GM23338 (cell line): Measurements from ENCODE around the gene GNAI1. TPM values are rescaled to one million over a fixed set of nuclear protein-coding genes. Genes with fewer than 3 reads are reported as not detected.

Experiments
- ATAC-seq: fragments of 200-7000 bp; cut with Tn5 transposase; 3 replicates; pipeline ENCODE4 v1.9.1; 2020
- DNase-seq: peaks from one replicate; pipeline ENCODE4 v3.0.0-alpha.2; 2015; ENCODE audit warnings: low spot score
- H2AFZ ChIP-seq: fragments of 200-600 bp; sonication (generic); 2 replicates; pipeline ENCODE4 v1.8.0; 2016; ENCODE audit warnings: antibody characterized with exemption, mild to moderate bottlenecking, moderate library complexity
- H3F3A ChIP-seq: fragments of 200-600 bp; sonication (generic); replicated peaks from 2 replicates; pipeline ENCODE4 v1.8.0; 2017; ENCODE audit warnings: antibody characterized with exemption, mixed run types, low read depth
- H3K27ac ChIP-seq: fragments of 200-600 bp; sonication (generic); 2 replicates; pipeline ENCODE4 v1.6.1; 2016; ENCODE audit warnings: low read depth
- H3K27me3 ChIP-seq: fragments of 200-600 bp; sonication (generic); 2 replicates; pipeline ENCODE4 v1.8.0; 2016; ENCODE audit warnings: mild to moderate bottlenecking, mixed run types, moderate library complexity; ENCODE audit not compliant: insufficient read depth
- H3K36me3 ChIP-seq: fragments of 200-600 bp; sonication (generic); 2 replicates; pipeline ENCODE4 v1.8.0; 2016; ENCODE audit warnings: mild to moderate bottlenecking; ENCODE audit not compliant: insufficient read depth
- H3K4me1 ChIP-seq: fragments of 200-600 bp; sonication (generic); 2 replicates; pipeline ENCODE4 v1.8.0; 2016; ENCODE audit warnings: mild to moderate bottlenecking, moderate library complexity; ENCODE audit not compliant: insufficient read depth
- H3K4me2 ChIP-seq: fragments of 200-600 bp; sonication (generic); 2 replicates; pipeline ENCODE4 v1.7.1; 2017; ENCODE audit warnings: mixed run types
- H3K4me3 ChIP-seq: fragments of 200-600 bp; sonication (generic); 2 replicates; pipeline ENCODE4 v1.6.1; 2016; ENCODE audit warnings: mixed run types
- H3K79me2 ChIP-seq: fragments of 200-600 bp; sonication (generic); replicated peaks from 2 replicates; pipeline ENCODE4 v1.8.0; 2017; ENCODE audit warnings: mild to moderate bottlenecking; ENCODE audit not compliant: insufficient read depth
- H3K9me2 ChIP-seq: fragments of 200-600 bp; sonication (generic); 2 replicates; pipeline ENCODE4 v1.8.0; 2017; ENCODE audit not compliant: insufficient read depth
- H4K20me1 ChIP-seq: fragments of 200-600 bp; sonication (generic); replicated peaks from 2 replicates; pipeline ENCODE4 v1.8.0; 2017; ENCODE audit warnings: mild to moderate bottlenecking; ENCODE audit not compliant: insufficient read depth
- H3K27ac Mint-ChIP-seq: 2 replicates; pipeline ENCODE4 v1.8.0; 2020; ENCODE audit warnings: inconsistent platforms, mild to moderate bottlenecking, moderate library complexity, mixed read lengths
- H3K27me3 Mint-ChIP-seq: 3 replicates; pipeline ENCODE4 v1.8.0; 2022; ENCODE audit warnings: low read depth, mild to moderate bottlenecking, moderate library complexity, mixed read lengths, inconsistent platforms; ENCODE audit not compliant: insufficient read depth, poor library complexity
- H3K36me3 Mint-ChIP-seq: 3 replicates; pipeline ENCODE4 v1.8.0; 2021; ENCODE audit warnings: low read depth, mild to moderate bottlenecking, inconsistent platforms, moderate library complexity, mixed read lengths
- H3K4me1 Mint-ChIP-seq: 3 replicates; pipeline ENCODE4 v1.8.0; 2020; ENCODE audit warnings: mild to moderate bottlenecking, inconsistent platforms, mixed read lengths
- H3K4me3 Mint-ChIP-seq: 3 replicates; pipeline ENCODE4 v1.8.0; 2021; ENCODE audit warnings: moderate library complexity, mild to moderate bottlenecking, inconsistent platforms, mixed read lengths
- H3K9me3 Mint-ChIP-seq: 3 replicates; pipeline ENCODE4 v1.8.0; 2020; ENCODE audit warnings: moderate library complexity, mild to moderate bottlenecking, inconsistent platforms, mixed read lengths
- CREB1 ChIP-seq: fragments of 250-450 bp; sonication (Bioruptor Pico); IDR thresholded peaks from 2 replicates; pipeline ENCODE4 v1.5.0; 2020; ENCODE audit warnings: low read depth, mild to moderate bottlenecking, moderate library complexity
- CTCF ChIP-seq, 2 experiments: fragments of 200-600 bp in 1 of 2; sonication (generic) in 1 of 2; conservative IDR thresholded peaks; 2 replicates each; pipeline versions ENCODE4 v1.5.1 to v1.6.1; 2016 to 2017; ENCODE audit warnings: antibody characterized with exemption in 2 of 2, low read depth in 2 of 2, mild to moderate bottlenecking in 2 of 2, moderate library complexity in 1 of 2
- ETS1 ChIP-seq: IDR thresholded peaks from 2 replicates; pipeline ENCODE4 v1.6.1; 2016; ENCODE audit warnings: antibody characterized with exemption
- EZH2 ChIP-seq: fragments of 200-600 bp; sonication (generic); IDR thresholded peaks from one replicate; pipeline ENCODE4 v1.8.0; 2017; ENCODE audit warnings: antibody characterized with exemption, mild to moderate bottlenecking, low read depth; ENCODE audit not compliant: unreplicated experiment
- EZH2phosphoT487 ChIP-seq: fragments of 200-600 bp; sonication (generic); IDR thresholded peaks from one replicate; pipeline ENCODE4 v1.8.1; 2018; ENCODE audit warnings: antibody characterized with exemption; ENCODE audit not compliant: unreplicated experiment
- JUNB ChIP-seq: IDR thresholded peaks from one replicate; pipeline ENCODE4 v1.6.1; 2016; ENCODE audit warnings: antibody characterized with exemption; ENCODE audit not compliant: unreplicated experiment
- POLR2AphosphoS5 ChIP-seq: IDR thresholded peaks from 2 replicates; pipeline ENCODE4 v1.6.1; 2016; ENCODE audit warnings: antibody characterized with exemption, low read depth
- STAT1 ChIP-seq: IDR thresholded peaks from one replicate; pipeline ENCODE4 v1.6.1; 2016; ENCODE audit warnings: antibody characterized with exemption; ENCODE audit not compliant: unreplicated experiment
- ZNF114 ChIP-seq: fragments of 250-450 bp; sonication (Bioruptor Pico); IDR thresholded peaks from 2 replicates; pipeline ENCODE4 v1.5.0; 2020; ENCODE audit warnings: mild to moderate bottlenecking, moderate library complexity
- ZNF331 ChIP-seq: fragments of 250-450 bp; sonication (Bioruptor Pico); IDR thresholded peaks from 2 replicates; pipeline ENCODE4 v1.5.0; 2020; ENCODE audit warnings: low read depth, mild to moderate bottlenecking, moderate library complexity
- ZNF462 ChIP-seq: fragments of 250-450 bp; sonication (Bioruptor Pico); IDR thresholded peaks from 2 replicates; pipeline ENCODE4 v1.5.0; 2020; ENCODE audit warnings: mild to moderate bottlenecking, moderate library complexity
- polyA plus RNA-seq: library from polyadenylated mRNA; unstranded; fragments of >200 nt; fragmentation: Nextera tagmentation; extraction: Ambion mirVana; gene quantifications from 2 replicates; pipeline ENCODE4 v1.2.1, GENCODE V29; 2016
- total RNA-seq: library from RNA; depleted of rRNA; stranded (reverse); fragments of >200 nt; shearing (Covaris generic); gene quantifications from 2 replicates; pipeline ENCODE4 v1.2.3, GENCODE V29; 2014

Gene GNAI1
- total and polyA plus RNA-seq, 2 experiments from 2014 or later, result 31.3 to 36.9 TPM

DNA sequence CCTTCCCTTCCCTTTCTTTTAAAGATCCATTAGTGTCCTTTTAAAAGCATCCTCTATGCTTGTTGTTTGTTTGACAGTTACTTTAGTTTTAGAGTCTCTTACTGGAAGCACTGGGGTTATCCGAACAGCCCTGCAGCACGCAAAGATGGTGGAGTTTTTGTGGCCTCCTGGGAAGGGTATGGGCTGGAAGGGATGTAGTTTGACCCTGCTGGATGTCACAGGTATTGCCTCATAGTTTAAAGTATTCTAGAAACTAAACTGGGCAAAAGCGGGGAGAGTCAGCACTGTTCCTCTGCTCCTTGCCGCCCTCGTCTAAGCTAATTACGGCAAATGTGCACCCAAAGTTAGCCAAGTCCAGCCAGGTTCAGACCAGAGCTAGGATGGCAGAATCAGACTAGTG is 35.8 kb upstream of the GNAI1 start:
- H3K36me3 ChIP-seq, result no peaks in the 10 kb centered on the region
- H3K27me3 ChIP-seq, result no peaks in the 10 kb centered on the region
- H3F3A ChIP-seq, result no peaks in the 10 kb centered on the region
- H3K4me3 ChIP-seq, result no peak overlapping the region
- no peaks in the 10 kb centered on the region for H4K20me1 ChIP-seq
- H3K27ac ChIP-seq, result no peak overlapping the region
- Mint-ChIP-seq H3K36me3 (no peaks in the 10 kb centered on the region), H3K27me3 (no peaks in the 10 kb centered on the region), H3K27ac (no peak overlapping the region), H3K9me3 (no peaks in the 10 kb centered on the region), H3K4me1 (peaks cover 2% of the 10 kb centered on the region; the same call in 1 of the 3 replicates), H3K4me3 (no peak overlapping the region)
- no peaks in the 10 kb centered on the region for H3K4me1 ChIP-seq
- H3K9me2 ChIP-seq, result no peaks in the 10 kb centered on the region
- ATAC-seq, result peak; percentile 97
- TF ChIP-seq CREB1, result no peak
- peak; percentile 20 to 53; a peak in 2 of 4 replicates for TF ChIP-seq CTCF (conservative IDR thresholded peaks at IDR 0.05; ENCODE audit: low read depth in 2 of 2)
- TF ChIP-seq STAT1, result no peak
- TF ChIP-seq POLR2AphosphoS5, result no peak
- TF ChIP-seq JUNB, result no peak
- peak; percentile 74 for DNase-seq
- H3K4me2 ChIP-seq, result no peak overlapping the region
- no peaks in the 10 kb centered on the region for H3K79me2 ChIP-seq
- 0 out of 2 replicates have a peak overlapping the region, but pooled peaks have one; percentile 33 for H2AFZ ChIP-seq

DNA sequence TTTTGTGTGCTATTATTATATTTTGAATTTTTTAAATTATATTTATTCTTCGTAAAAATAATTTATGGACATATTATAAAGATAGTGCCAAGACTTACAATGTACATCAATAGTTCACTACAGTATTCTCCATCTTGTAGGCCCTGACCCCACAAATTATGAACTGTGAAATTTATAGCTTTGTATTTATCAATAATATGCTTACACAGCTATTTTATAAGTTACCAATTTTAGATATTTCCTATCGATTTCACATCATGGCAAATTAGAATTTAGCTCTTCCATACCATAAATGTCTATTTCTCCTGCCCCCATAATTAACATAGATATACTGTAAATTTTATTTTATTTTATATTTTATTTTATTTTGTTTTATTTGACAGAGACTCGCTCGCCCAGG is 34.4 kb upstream of the GNAI1 start:
- Histone ChIP-seq H3K4me3 (no peak overlapping the region), H3K79me2 (no peaks in the 10 kb centered on the region), H3K4me1 (no peaks in the 10 kb centered on the region), H3K27ac (no peak overlapping the region), H3K4me2 (no peak overlapping the region), H3K36me3 (no peaks in the 10 kb centered on the region), H2AFZ (no peak overlapping the region), H3F3A (no peaks in the 10 kb centered on the region), H3K27me3 (no peaks in the 10 kb centered on the region), H3K9me2 (no peaks in the 10 kb centered on the region), H4K20me1 (no peaks in the 10 kb centered on the region)
- DNase-seq (no peak), ATAC-seq (no peak)
- no peak for TF ChIP-seq ZNF462 (CRISPR knock-in tag)
- no peak for TF ChIP-seq EZH2phosphoT487
- TF ChIP-seq POLR2AphosphoS5, result no peak
- TF ChIP-seq CREB1, result no peak
- TF ChIP-seq ZNF114, result no peak
- no peak for TF ChIP-seq ETS1
- TF ChIP-seq ZNF331 (CRISPR knock-in tag), result no peak
- TF ChIP-seq EZH2, result no peak
- no peak for TF ChIP-seq CTCF (conservative IDR thresholded peaks at IDR 0.05; ENCODE audit: low read depth in 2 of 2)
- TF ChIP-seq STAT1, result no peak
- no peak overlapping the region for H3K4me3 Mint-ChIP-seq
- H3K4me1 Mint-ChIP-seq, result peaks cover 2% of the 10 kb centered on the region; the same call in 1 of the 3 replicates
- no peaks in the 10 kb centered on the region for H3K9me3 Mint-ChIP-seq
- H3K27me3 Mint-ChIP-seq, result no peaks in the 10 kb centered on the region
- H3K36me3 Mint-ChIP-seq, result no peaks in the 10 kb centered on the region
- no peak overlapping the region for H3K27ac Mint-ChIP-seq
